ENCODE measurements around the gene UPB1.

GRCh38 chr22:24486501-24486921 lies 8.6 kb upstream of the UPB1 start:
- TF ChIP-seq CTCF (IDR thresholded peaks at IDR 0.05) (no peak), POLR2A (IDR thresholded peaks at IDR 0.05) (no peak), POLR2AphosphoS5 (IDR thresholded peaks at IDR 0.05) (no peak)

Measured in breast epithelium (tissue), 3 donors.